Endodermal cell (in vitro differentiated cells): ENCODE data around the gene EPHB1. TPM values are rescaled to one million over a fixed set of nuclear protein-coding genes. Genes with fewer than 3 reads are reported as not detected.

Source experiments
- DNase-seq: peaks from one replicate; pipeline ENCODE4 v3.0.0-alpha.2; 2017
- H3K27ac ChIP-seq: 2 replicates; pipeline ENCODE4 v1.5.1; 2013; ENCODE audit warnings: mild to moderate bottlenecking, low read depth, low read length, moderate library complexity
- H3K27me3 ChIP-seq: 2 replicates; pipeline ENCODE4 v1.6.1; 2013; ENCODE audit warnings: mild to moderate bottlenecking, low read length, moderate library complexity; ENCODE audit not compliant: insufficient read depth, control insufficient read depth, poor library complexity, severe bottlenecking
- H3K36me3 ChIP-seq: 2 replicates; pipeline ENCODE4 v1.7.0; 2013; ENCODE audit warnings: mild to moderate bottlenecking, low read length, moderate library complexity; ENCODE audit not compliant: control insufficient read depth, insufficient read depth
- H3K4me1 ChIP-seq: one replicate; pipeline ENCODE4 v1.7.0; 2013; ENCODE audit warnings: low read length; ENCODE audit not compliant: control insufficient read depth, insufficient read depth
- H3K4me3 ChIP-seq: 2 replicates; pipeline ENCODE4 v1.5.1; 2013; ENCODE audit warnings: mild to moderate bottlenecking, low read length, moderate library complexity
- H3K9ac ChIP-seq: 2 replicates; pipeline ENCODE4 v1.6.1; 2013; ENCODE audit warnings: mild to moderate bottlenecking, low read length, moderate library complexity; ENCODE audit not compliant: poor library complexity, severe bottlenecking; ENCODE audit errors: extremely low read depth
- H3K9me3 ChIP-seq: 2 replicates; pipeline ENCODE4 v1.6.1; 2013; ENCODE audit warnings: mild to moderate bottlenecking, low read length, moderate library complexity; ENCODE audit not compliant: control insufficient read depth
- H3K27ac Mint-ChIP-seq: 2 replicates; pipeline ENCODE4 v1.8.0; 2020; ENCODE audit warnings: mixed read lengths
- H3K27me3 Mint-ChIP-seq: 2 replicates; pipeline ENCODE4 v1.8.0; 2021; ENCODE audit warnings: mild to moderate bottlenecking, mixed read lengths; ENCODE audit not compliant: insufficient read depth
- H3K36me3 Mint-ChIP-seq: 2 replicates; pipeline ENCODE4 v1.8.0; 2020; ENCODE audit warnings: low read depth, mixed read lengths
- H3K4me1 Mint-ChIP-seq: 2 replicates; pipeline ENCODE4 v1.8.0; 2020; ENCODE audit warnings: mixed read lengths
- H3K4me3 Mint-ChIP-seq: 2 replicates; pipeline ENCODE4 v1.8.0; 2020; ENCODE audit warnings: mild to moderate bottlenecking, moderate library complexity, mixed read lengths
- H3K9me3 Mint-ChIP-seq: 2 replicates; pipeline ENCODE4 v1.8.0; 2020; ENCODE audit warnings: mild to moderate bottlenecking, mixed read lengths
- CTCF ChIP-seq: fragments of 200-600 bp; sonication (generic); conservative IDR thresholded peaks from 2 replicates; pipeline ENCODE4 v1.5.0; 2021; ENCODE audit warnings: antibody characterized with exemption, mild to moderate bottlenecking
- WGBS, 2 experiments: methylation state at CpG; one replicate each; pipeline versions ENCODE4 v1.1.5 to v1.1.7; 2013; ENCODE audit warnings: missing lambda C conversion rate in 2 of 2, mixed read lengths in 1 of 2; ENCODE audit not compliant: insufficient coverage in 1 of 2, insufficient read length in 1 of 2; 5-methylcytosine and 5-hydroxymethylcytosine counted together
- total RNA-seq, 2 donors: library from RNA; stranded (reverse); fragmentation: NEBNext Ultra II Directional in 1 of 2; extraction: Animal tissue kit (Norgen Biotek cat#: 25700) in 1 of 2; gene quantifications; 2 replicates in 1 of 2; 3 replicates in 1 of 2; pipeline ENCODE4 v1.2.1, GENCODE V29; 2021

Gene EPHB1
- total RNA-seq, 2 donors from 2014 or later, result 2.9 to 3.6 TPM

- peaks cover 2% of the 10 kb centered on the region for H3K4me1 Mint-ChIP-seq
- Histone ChIP-seq H3K9ac (no peak overlapping the region), H3K4me3 (no peak overlapping the region), H3K4me1 (no peaks in the 10 kb centered on the region), H3K9me3 (no peaks in the 10 kb centered on the region), H3K27me3 (peaks cover 90% of the 10 kb centered on the region), H3K36me3 (no peaks in the 10 kb centered on the region), H3K27ac (no peak overlapping the region)
- no peaks in the 10 kb centered on the region for H3K36me3 Mint-ChIP-seq
- peaks cover 65% of the 10 kb centered on the region for H3K27me3 Mint-ChIP-seq
- no peaks in the 10 kb centered on the region for H3K9me3 Mint-ChIP-seq
- TF ChIP-seq CTCF, result no peak
- H3K4me3 Mint-ChIP-seq, result no peak overlapping the region
- H3K27ac Mint-ChIP-seq, result no peak overlapping the region
- 90 to 97% methylated on average over 4 to 6 of the region's 6 CpGs for WGBS, 2 experiments
- DNase-seq, result no peak
Measured at GRCh38 chr3:134985864-134986715, 191.0 kb downstream of the EPHB1 start.

- Histone ChIP-seq H3K27ac (no peak overlapping the region), H3K36me3 (no peaks in the 10 kb centered on the region), H3K9ac (no peak overlapping the region), H3K9me3 (no peaks in the 10 kb centered on the region), H3K4me3 (no peak overlapping the region), H3K4me1 (no peaks in the 10 kb centered on the region), H3K27me3 (peaks cover 86% of the 10 kb centered on the region)
- peaks cover 48% of the 10 kb centered on the region for H3K27me3 Mint-ChIP-seq
- H3K36me3 Mint-ChIP-seq, result no peaks in the 10 kb centered on the region
- no peak for DNase-seq
- H3K4me1 Mint-ChIP-seq, result peaks cover 12% of the 10 kb centered on the region
- H3K9me3 Mint-ChIP-seq, result no peaks in the 10 kb centered on the region
- WGBS, 2 experiments, result 60 to 70% methylated on average over 1 of the region's 2 CpGs
- H3K27ac Mint-ChIP-seq, result no peak overlapping the region
- no peak overlapping the region for H3K4me3 Mint-ChIP-seq
- TF ChIP-seq CTCF, result no peak
Measured at GRCh38 chr3:134988666-134989065, 193.6 kb downstream of the EPHB1 start.

- Histone ChIP-seq H3K27ac (peak overlapping the region; percentile 64), H3K4me1 (no peaks in the 10 kb centered on the region), H3K9ac (no peak overlapping the region), H3K36me3 (no peaks in the 10 kb centered on the region), H3K4me3 (no peak overlapping the region), H3K27me3 (peaks cover 65% of the 10 kb centered on the region), H3K9me3 (no peaks in the 10 kb centered on the region)
- Mint-ChIP-seq H3K27ac (no peak overlapping the region), H3K4me3 (no peak overlapping the region), H3K9me3 (no peaks in the 10 kb centered on the region), H3K36me3 (no peaks in the 10 kb centered on the region), H3K4me1 (peaks cover 12% of the 10 kb centered on the region), H3K27me3 (peaks cover 30% of the 10 kb centered on the region)
- DNase-seq, result no peak
- 83 to 92% methylated on average over 2 to 4 of the region's 4 CpGs for WGBS, 2 experiments
- no peak for TF ChIP-seq CTCF
Measured at GRCh38 chr3:134991003-134991402, 195.9 kb downstream of the EPHB1 start.
